OCI-LY3 (cell line): Measurements from ENCODE around the gene ADRA2A.

Source experiments
- EZH2phosphoT487 ChIP-seq: fragments of 200-600 bp; shearing (Covaris generic); IDR thresholded peaks from 2 replicates; pipeline ENCODE4 v1.6.1; 2018; ENCODE audit warnings: antibody characterized with exemption, mixed run types, low read depth
- TF ChIP-seq, protein P1 (sequence below): fragments of 200-600, 300-600 bp; sonication (generic); IDR thresholded peaks from 2 replicates; pipeline ENCODE4 v1.5.1; 2014; ENCODE audit warnings: antibody characterized with exemption, low read length, low read depth

GRCh38 chr10:111083222-111084095 lies 6.6 kb downstream of the ADRA2A start:
- TF ChIP-seq, protein P1, sequence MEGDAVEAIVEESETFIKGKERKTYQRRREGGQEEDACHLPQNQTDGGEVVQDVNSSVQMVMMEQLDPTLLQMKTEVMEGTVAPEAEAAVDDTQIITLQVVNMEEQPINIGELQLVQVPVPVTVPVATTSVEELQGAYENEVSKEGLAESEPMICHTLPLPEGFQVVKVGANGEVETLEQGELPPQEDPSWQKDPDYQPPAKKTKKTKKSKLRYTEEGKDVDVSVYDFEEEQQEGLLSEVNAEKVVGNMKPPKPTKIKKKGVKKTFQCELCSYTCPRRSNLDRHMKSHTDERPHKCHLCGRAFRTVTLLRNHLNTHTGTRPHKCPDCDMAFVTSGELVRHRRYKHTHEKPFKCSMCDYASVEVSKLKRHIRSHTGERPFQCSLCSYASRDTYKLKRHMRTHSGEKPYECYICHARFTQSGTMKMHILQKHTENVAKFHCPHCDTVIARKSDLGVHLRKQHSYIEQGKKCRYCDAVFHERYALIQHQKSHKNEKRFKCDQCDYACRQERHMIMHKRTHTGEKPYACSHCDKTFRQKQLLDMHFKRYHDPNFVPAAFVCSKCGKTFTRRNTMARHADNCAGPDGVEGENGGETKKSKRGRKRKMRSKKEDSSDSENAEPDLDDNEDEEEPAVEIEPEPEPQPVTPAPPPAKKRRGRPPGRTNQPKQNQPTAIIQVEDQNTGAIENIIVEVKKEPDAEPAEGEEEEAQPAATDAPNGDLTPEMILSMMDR = no peak
- TF ChIP-seq EZH2phosphoT487 = no peak
